Adrenal gland (tissue), 5 donors: ENCODE results near the gene HEPACAM.

Source experiments
- CTCF ChIP-seq, 6 experiments: fragments of 450-650 bp in 4 of 6; fragments of 200-600 bp in 2 of 6; sonication (generic) in 1 of 6; IDR thresholded peaks; 1 replicate in 5 of 6; 2 replicates in 1 of 6; pipeline versions ENCODE4 v1.5.1 to v1.8.0; 2016 to 2021; ENCODE audit warnings: antibody characterized with exemption in 6 of 6, mild to moderate bottlenecking in 2 of 6, moderate library complexity in 1 of 6
- POLR2A ChIP-seq, 2 donors: fragments of 450-650 bp; IDR thresholded peaks; one replicate each; pipeline ENCODE4 v1.6.1; 2017; ENCODE audit warnings: antibody characterized with exemption in 2 of 2, mild to moderate bottlenecking in 2 of 2, moderate library complexity in 1 of 2
- donor health status: DM: no; HTN: no; CAD: no.

GRCh38 chr11:124873951-124874350 is 61.9 kb downstream of the HEPACAM start:
- TF ChIP-seq CTCF (IDR thresholded peaks at IDR 0.05) = no peak
- TF ChIP-seq POLR2A (IDR thresholded peaks at IDR 0.05) = no peak
